CD4-positive, alpha-beta T cell (primary cell): Measurements from ENCODE around the gene ST3GAL2. TPM values are rescaled to one million over a fixed set of nuclear protein-coding genes. Genes with fewer than 3 reads are reported as not detected.

Experiments used
- ATAC-seq: fragments of 200-7000 bp; cut with Tn5 transposase; one replicate; pipeline ENCODE4 v1.10.0; 2022; ENCODE audit warnings: mild to moderate bottlenecking; ENCODE audit not compliant: poor library complexity
- CTCF ChIA-PET: fragments of 350-600 bp; sonication (Branson Sonifier 250); formaldehyde crosslinking; loops from one replicate; lab custom pipeline; 2021; ENCODE audit warnings: antibody characterized with exemption, inconsistent platforms; lab: Charles Lee
- POLR2A ChIA-PET: fragments of 350-600 bp; sonication (Branson Sonifier 250); formaldehyde crosslinking; loops from one replicate; lab custom pipeline; 2021; ENCODE audit warnings: antibody characterized with exemption, inconsistent platforms; lab: Charles Lee
- DNase-seq, 14 experiments: peaks; one replicate each; pipeline ENCODE4 v3.0.0-alpha.2; 2013 to 2020; ENCODE audit warnings: mixed read lengths in 2 of 14
- H3K27ac ChIP-seq, 2 donors: one replicate each; pipeline versions ENCODE4 v1.5.1 to v1.7.0; 2013; ENCODE audit warnings: low read length in 2 of 2, low read depth in 1 of 2, mild to moderate bottlenecking in 1 of 2
- H3K27me3 ChIP-seq, 2 experiments: 1 replicate in 1 of 2; 2 replicates in 1 of 2; pipeline versions ENCODE4 v1.6.1 to v1.7.0; 2013; ENCODE audit warnings: low read length in 2 of 2, control low read depth in 1 of 2, mild to moderate bottlenecking in 1 of 2, moderate library complexity in 1 of 2; ENCODE audit not compliant: insufficient read depth in 2 of 2, control insufficient read depth in 1 of 2
- H3K36me3 ChIP-seq: one replicate; pipeline ENCODE4 v1.6.1; 2013; ENCODE audit warnings: low read length, control low read depth; ENCODE audit not compliant: insufficient read depth
- H3K4me1 ChIP-seq: one replicate; pipeline ENCODE4 v1.6.1; 2013; ENCODE audit warnings: low read length, control low read depth; ENCODE audit not compliant: insufficient read depth
- H3K4me3 ChIP-seq: one replicate; pipeline ENCODE4 v1.5.1; 2013; ENCODE audit warnings: mild to moderate bottlenecking, low read length, moderate library complexity
- H3K9me3 ChIP-seq, 2 experiments: 1 replicate in 1 of 2; 2 replicates in 1 of 2; pipeline versions ENCODE4 v1.6.1 to v1.7.0; 2013; ENCODE audit warnings: low read length in 2 of 2, mild to moderate bottlenecking in 2 of 2, control low read depth in 1 of 2, moderate library complexity in 1 of 2; ENCODE audit not compliant: control insufficient read depth in 1 of 2, insufficient read depth in 1 of 2
- H3K27ac Mint-ChIP-seq: one replicate; pipeline ENCODE4 v1.8.0; 2020; ENCODE audit warnings: mixed read lengths
- H3K27me3 Mint-ChIP-seq: one replicate; pipeline ENCODE4 v1.8.0; 2021; ENCODE audit warnings: mixed read lengths
- H3K36me3 Mint-ChIP-seq: one replicate; pipeline ENCODE4 v1.8.0; 2021; ENCODE audit warnings: low read depth, mixed read lengths
- H3K4me1 Mint-ChIP-seq: one replicate; pipeline ENCODE4 v1.8.0; 2021; ENCODE audit warnings: low read depth, mixed read lengths
- H3K4me3 Mint-ChIP-seq: one replicate; pipeline ENCODE4 v1.8.0; 2020; ENCODE audit warnings: mild to moderate bottlenecking, mixed read lengths
- H3K9me3 Mint-ChIP-seq: one replicate; pipeline ENCODE4 v1.8.0; 2020; ENCODE audit warnings: mixed read lengths
- intact Hi-C, 2 experiments: fragments of 100-400 bp; cut with DNase I in 1 of 2; cut with micrococcal nuclease in 1 of 2; formaldehyde crosslinking; loops; one replicate each; pipeline versions ENCODE4 v1.15.1 to v1.9.0; 2023 to 2025; cut with DNase I, micrococcal nuclease
- total RNA-seq, 174 experiments: library from RNA in 2 of 174; stranded (reverse) in 2 of 174; gene quantifications; one replicate each; pipeline ENCODE4 v1.2.3 and lab custom pipeline; 2021 to 2026
- TF ChIP-seq, protein P1 (sequence below): fragments of 200-600 bp; IDR thresholded peaks from one replicate; pipeline ENCODE4 v1.8.0; 2022; ENCODE audit warnings: antibody characterized with exemption, mild to moderate bottlenecking

Gene ST3GAL2
- total RNA-seq, 2 experiments from 2014 or later, result 9.8 to 11.1 TPM

DNA sequence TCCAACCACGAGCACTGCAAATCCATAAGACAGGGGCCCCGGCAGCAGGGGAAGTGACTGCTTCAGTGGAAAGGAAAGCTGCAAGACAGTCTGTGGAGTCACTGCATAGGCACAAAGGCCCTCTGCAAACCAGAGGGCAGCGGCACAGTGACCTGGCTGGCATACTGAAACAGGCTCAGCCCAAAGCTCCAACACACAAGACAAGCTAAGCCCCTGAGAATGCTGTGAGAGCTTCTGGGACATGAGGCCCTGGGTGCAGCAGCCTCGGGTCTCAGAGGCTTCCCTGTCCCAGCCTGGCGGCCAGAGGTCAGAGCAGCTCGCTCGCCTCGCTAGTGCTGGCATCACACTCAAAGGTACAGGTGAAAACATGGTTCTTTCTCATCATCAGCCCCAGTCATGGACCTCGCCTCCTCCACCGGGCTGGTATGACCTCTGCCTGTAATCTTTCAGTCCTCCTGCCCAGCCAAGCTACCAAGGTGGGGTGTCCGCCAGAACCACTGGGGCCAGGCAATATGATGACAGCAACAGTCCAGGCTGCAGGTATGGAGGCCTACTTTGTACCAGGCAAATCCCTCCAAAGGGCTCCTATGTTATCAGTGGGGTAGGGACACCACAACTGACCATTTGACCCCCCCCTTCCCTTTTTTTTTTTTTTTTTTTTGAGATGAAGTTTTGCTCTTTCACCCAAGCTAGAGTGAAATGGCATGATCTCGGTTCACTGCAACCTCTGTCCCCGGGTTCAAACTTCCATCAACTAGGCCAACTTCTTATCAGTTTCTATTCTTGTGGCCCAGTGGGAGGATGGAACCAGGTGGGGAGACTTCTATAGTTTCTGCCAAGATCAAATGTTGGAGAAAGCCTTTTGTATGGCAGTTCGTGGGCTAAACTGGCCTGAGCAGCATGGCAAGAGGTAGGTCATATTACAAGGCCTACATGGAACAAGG is 19.2 kb downstream of the ST3GAL2 start:
- CTCF ChIA-PET, result no interaction called here

DNA sequence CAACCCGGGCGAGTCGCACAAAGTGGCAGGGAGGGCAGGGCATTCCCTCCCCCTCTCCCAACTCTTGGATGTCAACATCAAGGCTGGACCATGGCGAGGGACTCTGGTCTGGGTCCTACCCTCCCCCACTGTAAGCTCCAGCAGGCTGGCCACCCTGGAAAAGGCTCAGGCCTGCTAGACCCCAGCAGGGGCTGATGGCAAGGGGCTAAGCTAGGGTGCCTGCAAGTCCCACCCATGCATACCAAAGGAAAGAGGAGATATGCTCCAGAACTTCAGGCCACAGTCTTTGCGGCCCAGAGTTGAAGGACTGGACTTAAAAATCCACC is 19.9 kb downstream of the ST3GAL2 start:
- H3K9me3 ChIP-seq, result no peaks in the 10 kb centered on the region
- ChIA-PET POLR2A (interaction anchor here (0.9 to 4.5 kb wide), 4 partner anchors 13 to 130 kb away, joined by 3 to 26 read pairs (median 9); partner anchors contain the start of gene ST3GAL2), CTCF (no interaction called here)
- H3K9me3 Mint-ChIP-seq, result no peaks in the 10 kb centered on the region
- H3K27me3 Mint-ChIP-seq, result no peaks in the 10 kb centered on the region
- peaks cover 63% of the 10 kb centered on the region for H3K4me1 Mint-ChIP-seq
- peak overlapping the region; percentile 43 for H3K4me3 Mint-ChIP-seq
- DNase-seq (no peak), ATAC-seq (no peak)
- H3K4me3 ChIP-seq, result no peak overlapping the region
- H3K27ac ChIP-seq, result peak overlapping the region; percentile 2 to 40
- no peaks in the 10 kb centered on the region for H3K27me3 ChIP-seq
- peaks cover 55% of the 10 kb centered on the region for H3K4me1 ChIP-seq
- intact Hi-C loops, result no loop called here
- TF ChIP-seq, protein P1, sequence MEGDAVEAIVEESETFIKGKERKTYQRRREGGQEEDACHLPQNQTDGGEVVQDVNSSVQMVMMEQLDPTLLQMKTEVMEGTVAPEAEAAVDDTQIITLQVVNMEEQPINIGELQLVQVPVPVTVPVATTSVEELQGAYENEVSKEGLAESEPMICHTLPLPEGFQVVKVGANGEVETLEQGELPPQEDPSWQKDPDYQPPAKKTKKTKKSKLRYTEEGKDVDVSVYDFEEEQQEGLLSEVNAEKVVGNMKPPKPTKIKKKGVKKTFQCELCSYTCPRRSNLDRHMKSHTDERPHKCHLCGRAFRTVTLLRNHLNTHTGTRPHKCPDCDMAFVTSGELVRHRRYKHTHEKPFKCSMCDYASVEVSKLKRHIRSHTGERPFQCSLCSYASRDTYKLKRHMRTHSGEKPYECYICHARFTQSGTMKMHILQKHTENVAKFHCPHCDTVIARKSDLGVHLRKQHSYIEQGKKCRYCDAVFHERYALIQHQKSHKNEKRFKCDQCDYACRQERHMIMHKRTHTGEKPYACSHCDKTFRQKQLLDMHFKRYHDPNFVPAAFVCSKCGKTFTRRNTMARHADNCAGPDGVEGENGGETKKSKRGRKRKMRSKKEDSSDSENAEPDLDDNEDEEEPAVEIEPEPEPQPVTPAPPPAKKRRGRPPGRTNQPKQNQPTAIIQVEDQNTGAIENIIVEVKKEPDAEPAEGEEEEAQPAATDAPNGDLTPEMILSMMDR, result no peak
- peak overlapping the region; percentile 71 for H3K27ac Mint-ChIP-seq
- peaks cover 3% of the 10 kb centered on the region for H3K36me3 ChIP-seq
- H3K36me3 Mint-ChIP-seq, result peaks cover 17% of the 10 kb centered on the region

More for the DNA sequence above, 19.2 kb downstream of the ST3GAL2 start:
- intact Hi-C loops, result no loop called here
- DNase-seq (peak in 1 of 14 experiments; percentile 15), ATAC-seq (peak; percentile 46)
- Mint-ChIP-seq H3K9me3 (no peaks in the 10 kb centered on the region), H3K4me1 (peaks cover 63% of the 10 kb centered on the region), H3K27ac (peak overlapping the region; percentile 71), H3K27me3 (no peaks in the 10 kb centered on the region), H3K4me3 (peak overlapping the region; percentile 16), H3K36me3 (peaks cover 17% of the 10 kb centered on the region)
- POLR2A ChIA-PET, result interaction anchor here (0.8 to 4.5 kb wide), 4 partner anchors 12 to 98 kb away, joined by 3 to 26 read pairs (median 10); partner anchors contain the start of gene ST3GAL2
- TF ChIP-seq, protein P1, result no peak
- no peak overlapping the region for H3K27ac ChIP-seq
- H3K4me1 ChIP-seq, result peaks cover 55% of the 10 kb centered on the region
- H3K36me3 ChIP-seq, result peaks cover 4% of the 10 kb centered on the region
- no peak overlapping the region for H3K4me3 ChIP-seq
- no peaks in the 10 kb centered on the region for H3K27me3 ChIP-seq
- no peaks in the 10 kb centered on the region for H3K9me3 ChIP-seq

DNA sequence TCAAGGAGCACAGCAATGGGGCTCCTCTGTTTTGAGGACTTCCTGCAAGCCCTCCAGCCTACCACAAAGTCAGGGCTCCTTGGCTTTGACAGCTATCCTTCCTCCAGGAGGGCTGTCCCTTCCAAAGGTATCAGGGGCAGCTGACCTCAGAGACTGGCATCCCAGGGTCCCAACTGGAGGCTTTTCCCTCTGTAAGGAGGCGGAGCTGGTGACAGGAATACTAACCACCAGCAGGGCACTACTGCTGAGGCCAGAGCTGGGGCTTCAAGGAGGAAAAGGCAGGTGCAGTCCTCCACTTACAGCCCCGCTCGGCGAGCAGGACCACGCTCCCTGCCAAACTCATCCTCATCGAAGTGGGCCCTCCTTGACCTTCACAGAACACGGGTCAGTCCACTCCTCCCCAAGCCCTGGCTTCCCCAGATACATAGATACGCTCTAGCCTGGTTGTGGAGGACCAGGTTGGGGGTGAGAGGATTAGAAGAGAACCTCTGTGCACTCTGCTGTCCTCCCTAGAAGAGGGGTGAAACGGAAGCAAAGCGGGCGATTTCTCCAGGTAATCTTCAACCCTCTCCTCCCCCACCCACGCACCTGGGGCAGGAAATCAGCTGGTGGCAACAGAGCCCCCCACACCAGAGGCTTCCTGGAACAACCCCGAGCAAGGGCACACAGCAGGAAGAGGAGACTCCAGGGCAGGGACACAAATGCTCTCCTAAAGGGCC is 20.5 kb downstream of the ST3GAL2 start:
- no peak overlapping the region for H3K4me3 ChIP-seq
- intact Hi-C loops, result no loop called here
- ATAC-seq (peak; percentile 37), DNase-seq (peak in 3 of 14 experiments; percentile 13 to 44 (median 39))
- no peaks in the 10 kb centered on the region for H3K27me3 ChIP-seq
- peaks cover 3% of the 10 kb centered on the region for H3K36me3 ChIP-seq
- TF ChIP-seq, protein P1, result no peak
- H3K4me1 Mint-ChIP-seq, result peaks cover 63% of the 10 kb centered on the region
- ChIA-PET POLR2A (interaction anchor here (0.9 to 4.5 kb wide), 5 partner anchors 9 to 129 kb away, joined by 3 to 26 read pairs (median 3); partner anchors contain the start of gene ST3GAL2), CTCF (no interaction called here)
- no peaks in the 10 kb centered on the region for H3K9me3 ChIP-seq
- peaks cover 55% of the 10 kb centered on the region for H3K4me1 ChIP-seq
- peak overlapping the region; percentile 71 for H3K27ac Mint-ChIP-seq
- H3K9me3 Mint-ChIP-seq, result no peaks in the 10 kb centered on the region
- H3K4me3 Mint-ChIP-seq, result peak overlapping the region; percentile 43
- peak overlapping the region; percentile 2 to 40 for H3K27ac ChIP-seq
- peaks cover 17% of the 10 kb centered on the region for H3K36me3 Mint-ChIP-seq
- no peaks in the 10 kb centered on the region for H3K27me3 Mint-ChIP-seq
